Colonic mucosa (tissue), 4 donors: ENCODE results near the gene ZNF133. TPM values are rescaled to one million over a fixed set of nuclear protein-coding genes. Genes with fewer than 3 reads are reported as not detected.
A peak's percentile ranks its signal among the peaks of the same experiment; 100 is the strongest.
"Not testable (repeated sequence)": the region's sequence is repeated elsewhere in the genome, so short reads cannot be mapped to it uniquely, and the experiment has no call there.

ENCODE experiments used
- DNase-seq: peaks from one replicate; pipeline ENCODE4 v3.0.0-alpha.2; 2020
- H3K27ac ChIP-seq: fragments of 200-600 bp; one replicate; pipeline ENCODE4 v1.8.0; 2021
- H3K27me3 ChIP-seq: fragments of 200-600 bp; one replicate; pipeline ENCODE4 v1.8.0; 2021
- H3K36me3 ChIP-seq: fragments of 200-600 bp; one replicate; pipeline ENCODE4 v1.8.0; 2021
- H3K4me1 ChIP-seq: fragments of 200-600 bp; one replicate; pipeline ENCODE4 v1.8.0; 2021; ENCODE audit warnings: mild to moderate bottlenecking
- H3K4me3 ChIP-seq: fragments of 200-600 bp; one replicate; pipeline ENCODE4 v1.8.0; 2021
- H3K9ac ChIP-seq, 2 donors: one replicate each; pipeline ENCODE4 v1.7.0; 2013; ENCODE audit warnings: control low read depth in 2 of 2, low read depth in 2 of 2, low read length in 2 of 2
- H3K9me3 ChIP-seq: fragments of 200-600 bp; one replicate; pipeline ENCODE4 v1.8.0; 2021
- intact Hi-C: fragments of 100-400 bp; cut with DNase I; formaldehyde crosslinking; loops from one replicate; pipeline ENCODE4 v1.14.1; 2022
- total RNA-seq, 2 donors: library from RNA; stranded (reverse); fragmentation: NEBNext Ultra II Directional in 1 of 2; extraction: Animal tissue kit (Norgen Biotek cat#: 25700) in 1 of 2; gene quantifications; one replicate each; pipeline ENCODE4 v1.2.1, GENCODE V29; 2021
- TF ChIP-seq, protein P1 (sequence below): fragments of 200-600 bp; IDR thresholded peaks from one replicate; pipeline ENCODE4 v1.8.0; 2022; ENCODE audit warnings: antibody characterized with exemption, mild to moderate bottlenecking
- donor health status: healthy.
- donor health status: DM: no; HTN: no; CAD: no.
- donor health status: DM: no; HTN: no; CAD: no.

ZNF133 gene
- 10 to 100 TPM in 1 of 2 donors, 1 to 10 TPM in 1; 7.4 to 10.9 TPM for total RNA-seq

DNA sequence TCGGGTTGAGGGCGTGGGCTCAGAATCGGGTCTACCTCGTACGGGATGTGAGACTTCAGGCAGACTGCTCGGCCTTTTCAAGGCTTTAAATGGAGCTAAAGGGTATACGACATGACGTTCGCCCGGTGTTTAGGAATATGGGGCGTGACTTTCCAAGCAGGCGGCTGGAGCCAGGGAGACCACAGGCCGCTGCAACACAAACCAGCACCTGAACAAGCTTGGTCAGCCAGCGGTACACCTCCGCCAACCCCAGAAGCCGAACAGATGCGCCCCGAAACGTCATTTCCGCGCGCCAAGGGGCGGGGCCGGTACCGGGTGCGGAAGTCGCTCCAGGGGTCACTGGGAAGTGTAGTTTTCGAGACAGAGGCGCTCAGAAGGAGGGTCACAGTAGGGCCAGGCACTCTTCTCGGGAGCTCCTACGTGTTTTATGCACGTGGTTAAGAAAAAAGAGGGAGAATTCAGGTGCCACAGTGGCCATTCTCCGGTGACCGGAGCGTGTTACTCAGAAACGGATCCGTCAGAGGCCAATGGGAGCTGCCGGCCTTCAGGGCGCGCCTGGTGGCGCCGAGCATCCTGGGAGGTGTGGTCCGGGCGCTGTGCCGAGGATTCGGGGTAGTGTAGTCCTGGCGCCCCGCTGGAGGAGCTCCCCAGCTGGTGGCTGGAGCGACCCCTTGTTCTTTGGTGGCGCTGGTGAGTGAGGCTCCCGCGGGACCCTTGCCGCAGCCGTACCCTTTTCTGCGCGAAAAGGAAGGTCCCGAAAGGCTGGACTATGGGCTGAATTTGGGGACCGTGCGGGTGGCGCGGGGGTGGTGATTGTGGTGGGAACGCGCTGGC, at the start of gene ZNF133:
Gene ZNF133 (plus strand): TSS at position 613 of the 834 bp plus-strand sequence. CDS start 17,160 bp downstream, outside the sequence.
- Histone ChIP-seq H3K27me3 (no peaks in the 10 kb centered on the region), H3K36me3 (no peaks in the 10 kb centered on the region), H3K27ac (peak within 1 kb of the TSS; percentile 86), H3K9me3 (no peaks in the 10 kb centered on the region), H3K9ac (peak within 1 kb of the TSS; percentile 75 to 78), H3K4me3 (peak within 1 kb of the TSS; percentile 79), H3K4me1 (no peaks in the 10 kb centered on the region)
- DNase-seq = peak; percentile 98
- TF ChIP-seq, protein P1, sequence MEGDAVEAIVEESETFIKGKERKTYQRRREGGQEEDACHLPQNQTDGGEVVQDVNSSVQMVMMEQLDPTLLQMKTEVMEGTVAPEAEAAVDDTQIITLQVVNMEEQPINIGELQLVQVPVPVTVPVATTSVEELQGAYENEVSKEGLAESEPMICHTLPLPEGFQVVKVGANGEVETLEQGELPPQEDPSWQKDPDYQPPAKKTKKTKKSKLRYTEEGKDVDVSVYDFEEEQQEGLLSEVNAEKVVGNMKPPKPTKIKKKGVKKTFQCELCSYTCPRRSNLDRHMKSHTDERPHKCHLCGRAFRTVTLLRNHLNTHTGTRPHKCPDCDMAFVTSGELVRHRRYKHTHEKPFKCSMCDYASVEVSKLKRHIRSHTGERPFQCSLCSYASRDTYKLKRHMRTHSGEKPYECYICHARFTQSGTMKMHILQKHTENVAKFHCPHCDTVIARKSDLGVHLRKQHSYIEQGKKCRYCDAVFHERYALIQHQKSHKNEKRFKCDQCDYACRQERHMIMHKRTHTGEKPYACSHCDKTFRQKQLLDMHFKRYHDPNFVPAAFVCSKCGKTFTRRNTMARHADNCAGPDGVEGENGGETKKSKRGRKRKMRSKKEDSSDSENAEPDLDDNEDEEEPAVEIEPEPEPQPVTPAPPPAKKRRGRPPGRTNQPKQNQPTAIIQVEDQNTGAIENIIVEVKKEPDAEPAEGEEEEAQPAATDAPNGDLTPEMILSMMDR = no peak
- intact Hi-C loops = no loop called here

DNA sequence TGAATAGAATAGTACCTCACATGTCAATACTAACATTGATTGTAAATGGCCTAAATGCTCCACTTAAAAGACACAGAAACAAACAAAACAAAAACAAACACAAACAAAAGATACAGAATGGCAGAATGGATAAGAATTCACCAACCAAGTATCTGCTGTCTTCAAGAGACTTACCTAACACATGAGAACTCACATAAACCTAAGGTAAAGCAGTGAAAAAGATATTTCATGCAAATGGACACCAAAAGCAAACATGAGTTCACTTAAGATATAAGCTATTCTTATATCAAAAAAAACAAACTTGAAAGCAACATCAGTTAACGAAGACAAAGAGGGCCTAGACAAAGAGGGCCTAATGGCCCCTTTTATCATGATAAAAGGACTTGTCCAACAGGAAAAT, 47.3 kb upstream of the ZNF133 start:
- TF ChIP-seq, protein P1 = no peak

DNA sequence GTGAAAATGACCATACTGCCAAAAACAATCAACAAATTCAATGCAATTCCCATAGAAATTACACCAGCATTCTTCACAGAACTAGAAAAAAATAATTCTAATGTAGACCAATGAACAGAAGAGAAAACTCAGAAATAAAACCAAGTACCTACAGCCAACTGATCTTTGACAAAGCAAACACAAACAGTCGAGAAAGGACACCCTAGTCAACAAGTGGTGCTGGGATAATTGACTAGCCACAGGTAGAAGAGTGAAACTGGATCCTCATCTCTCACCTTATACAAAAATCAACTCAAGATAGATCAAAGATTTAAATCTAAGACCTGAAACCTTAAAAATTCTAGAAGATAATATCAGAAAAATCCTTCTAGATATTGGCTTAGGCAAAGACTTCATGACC, 44.5 kb upstream of the ZNF133 start:
- Histone ChIP-seq H3K36me3 (no peaks in the 10 kb centered on the region), H3K9ac (no peak overlapping the region), H3K4me3 (no peak overlapping the region), H3K4me1 (no peaks in the 10 kb centered on the region), H3K27ac (no peak overlapping the region), H3K9me3 (no peaks in the 10 kb centered on the region), H3K27me3 (no peaks in the 10 kb centered on the region)
- intact Hi-C loops = no loop called here
- DNase-seq = no peak
- TF ChIP-seq, protein P1 = no peak

More for the DNA sequence above, 47.3 kb upstream of the ZNF133 start:
- Histone ChIP-seq H3K9me3 (no peaks in the 10 kb centered on the region), H3K9ac (no peak overlapping the region), H3K27ac (no peak overlapping the region), H3K4me3 (no peak overlapping the region), H3K36me3 (no peaks in the 10 kb centered on the region), H3K4me1 (no peaks in the 10 kb centered on the region), H3K27me3 (no peaks in the 10 kb centered on the region)
- intact Hi-C loops = no loop called here
- DNase-seq = no peak

DNA sequence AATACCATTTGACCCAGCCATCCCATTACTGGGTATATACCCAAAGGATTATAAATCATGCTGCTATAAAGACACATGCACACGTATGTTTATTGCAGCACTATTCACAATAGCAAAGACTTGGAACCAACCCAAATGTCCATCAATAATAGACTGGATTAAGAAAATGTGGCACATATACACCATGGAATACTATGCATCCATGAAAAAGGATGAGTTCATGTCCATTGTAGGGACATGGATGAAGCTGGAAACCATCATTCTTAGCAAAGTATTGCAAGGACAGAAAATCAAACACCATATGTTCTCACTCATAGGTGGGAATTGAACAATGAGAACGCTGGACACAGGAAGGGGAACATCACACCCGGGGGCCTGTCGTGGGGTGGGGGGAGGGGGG, 39.8 kb upstream of the ZNF133 start:
- H3K4me3 ChIP-seq, DNase-seq, H3K27ac ChIP-seq, H3K36me3 ChIP-seq, H3K9ac ChIP-seq, H3K27me3 ChIP-seq, H3K4me1 ChIP-seq, intact Hi-C loops, H3K9me3 ChIP-seq: not testable (repeated sequence)

DNA sequence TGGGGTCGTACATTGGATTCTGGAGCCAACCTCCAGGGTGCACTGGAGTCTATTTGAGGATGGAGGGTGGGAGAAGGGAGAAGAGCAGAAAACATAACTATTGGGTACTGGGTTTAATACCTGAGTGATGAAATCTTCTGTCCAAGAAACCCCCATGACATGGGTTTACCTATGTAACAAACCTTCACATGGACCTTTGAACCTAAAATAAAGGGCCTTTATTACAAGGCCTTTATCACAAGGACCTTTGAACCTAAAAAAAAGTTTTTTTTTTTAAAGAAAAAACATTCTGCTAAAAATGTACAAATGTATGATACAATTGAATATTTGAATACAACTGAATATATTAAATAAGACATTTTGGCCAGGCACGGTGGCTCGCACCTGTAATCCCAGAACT, 38.1 kb upstream of the ZNF133 start:
- H3K4me1 ChIP-seq = no peaks in the 10 kb centered on the region
- H3K4me3 ChIP-seq = no peak overlapping the region
- H3K9ac ChIP-seq = no peak overlapping the region
- intact Hi-C loops = no loop called here
- TF ChIP-seq, protein P1 = no peak
- H3K9me3 ChIP-seq = no peaks in the 10 kb centered on the region
- no peak for DNase-seq
- no peak overlapping the region for H3K27ac ChIP-seq
- no peaks in the 10 kb centered on the region for H3K36me3 ChIP-seq
- H3K27me3 ChIP-seq = no peaks in the 10 kb centered on the region
